DND-41 (cell line): ENCODE data around the gene ZMIZ1.

Experiments used
- EZH2 ChIP-seq: IDR thresholded peaks from 3 replicates; pipeline ENCODE4 v1.6.1; 2012; ENCODE audit warnings: borderline replicate concordance, low read depth, mild to moderate bottlenecking, moderate library complexity, low read length, inconsistent platforms; ENCODE audit not compliant: severe bottlenecking
- TF ChIP-seq, protein P1 (sequence below): IDR thresholded peaks from 2 replicates; pipeline ENCODE4 v1.5.1; 2012; ENCODE audit warnings: borderline replicate concordance, low read length, moderate library complexity, mild to moderate bottlenecking; ENCODE audit not compliant: poor library complexity, severe bottlenecking; ENCODE audit errors: extremely low read depth

DNA sequence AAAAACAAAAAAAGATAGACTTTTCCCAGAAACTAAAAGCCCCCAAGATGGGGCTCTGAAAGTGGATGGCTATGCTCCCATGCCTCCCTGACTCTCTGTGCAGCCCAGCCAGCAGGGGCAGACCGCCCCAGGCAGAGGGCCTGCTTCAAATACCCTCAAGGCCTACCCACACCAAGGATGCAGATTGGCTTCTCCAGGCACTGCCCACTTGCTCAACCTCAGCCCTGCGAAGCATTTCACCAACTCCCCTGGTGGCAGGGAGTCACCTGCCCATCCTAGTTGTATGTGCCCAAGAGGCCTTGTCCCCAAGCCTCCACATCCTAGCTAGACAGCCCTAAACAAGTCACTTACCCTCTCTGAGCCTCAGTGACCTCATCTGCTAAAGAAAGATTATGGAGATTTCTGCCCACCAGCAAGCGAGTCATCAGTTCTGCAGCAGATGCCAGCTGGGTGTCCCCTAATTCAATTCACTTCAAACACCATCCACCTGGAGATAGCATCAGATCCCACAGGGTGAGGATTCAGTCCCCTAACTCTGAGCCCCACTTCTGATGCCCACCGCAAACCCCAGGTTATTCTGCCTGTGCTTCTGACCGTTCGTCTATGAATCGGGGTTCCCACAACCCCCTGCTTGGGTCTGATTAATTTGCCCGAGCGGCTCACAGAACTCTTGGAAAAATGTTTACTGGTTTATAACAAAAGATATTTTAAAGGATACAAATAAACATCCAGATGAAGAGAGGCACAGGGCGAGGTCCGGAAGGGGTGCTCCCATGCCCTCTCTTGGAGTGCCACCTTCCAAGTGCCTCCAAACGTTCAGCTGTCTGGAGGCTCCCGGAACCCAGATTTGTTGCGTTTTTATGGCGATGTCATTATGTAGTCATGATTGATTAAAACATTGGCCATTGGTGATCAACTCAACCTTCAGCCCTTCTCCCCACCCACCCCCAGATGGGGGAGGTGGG, 18.6 kb upstream of the ZMIZ1 start:
- no peak for TF ChIP-seq EZH2
- TF ChIP-seq, protein P1, sequence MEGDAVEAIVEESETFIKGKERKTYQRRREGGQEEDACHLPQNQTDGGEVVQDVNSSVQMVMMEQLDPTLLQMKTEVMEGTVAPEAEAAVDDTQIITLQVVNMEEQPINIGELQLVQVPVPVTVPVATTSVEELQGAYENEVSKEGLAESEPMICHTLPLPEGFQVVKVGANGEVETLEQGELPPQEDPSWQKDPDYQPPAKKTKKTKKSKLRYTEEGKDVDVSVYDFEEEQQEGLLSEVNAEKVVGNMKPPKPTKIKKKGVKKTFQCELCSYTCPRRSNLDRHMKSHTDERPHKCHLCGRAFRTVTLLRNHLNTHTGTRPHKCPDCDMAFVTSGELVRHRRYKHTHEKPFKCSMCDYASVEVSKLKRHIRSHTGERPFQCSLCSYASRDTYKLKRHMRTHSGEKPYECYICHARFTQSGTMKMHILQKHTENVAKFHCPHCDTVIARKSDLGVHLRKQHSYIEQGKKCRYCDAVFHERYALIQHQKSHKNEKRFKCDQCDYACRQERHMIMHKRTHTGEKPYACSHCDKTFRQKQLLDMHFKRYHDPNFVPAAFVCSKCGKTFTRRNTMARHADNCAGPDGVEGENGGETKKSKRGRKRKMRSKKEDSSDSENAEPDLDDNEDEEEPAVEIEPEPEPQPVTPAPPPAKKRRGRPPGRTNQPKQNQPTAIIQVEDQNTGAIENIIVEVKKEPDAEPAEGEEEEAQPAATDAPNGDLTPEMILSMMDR, result no peak
